B cell (primary cell): ENCODE results near the gene USP9X.
"Not testable (repeated sequence)": the region's sequence is repeated elsewhere in the genome, so short reads cannot be mapped to it uniquely, and the experiment has no call there.

Experiments used
- EZH2 ChIP-seq: IDR thresholded peaks from 2 replicates; pipeline ENCODE4 v1.6.1; 2012; ENCODE audit warnings: borderline replicate concordance, low read depth, mild to moderate bottlenecking, moderate library complexity, low read length; ENCODE audit not compliant: insufficient read depth, poor library complexity, severe bottlenecking
- TF ChIP-seq, protein P1 (sequence below): fragments of 200-600 bp; IDR thresholded peaks from one replicate; pipeline ENCODE4 v1.8.0; 2022; ENCODE audit warnings: antibody characterized with exemption, mild to moderate bottlenecking

DNA sequence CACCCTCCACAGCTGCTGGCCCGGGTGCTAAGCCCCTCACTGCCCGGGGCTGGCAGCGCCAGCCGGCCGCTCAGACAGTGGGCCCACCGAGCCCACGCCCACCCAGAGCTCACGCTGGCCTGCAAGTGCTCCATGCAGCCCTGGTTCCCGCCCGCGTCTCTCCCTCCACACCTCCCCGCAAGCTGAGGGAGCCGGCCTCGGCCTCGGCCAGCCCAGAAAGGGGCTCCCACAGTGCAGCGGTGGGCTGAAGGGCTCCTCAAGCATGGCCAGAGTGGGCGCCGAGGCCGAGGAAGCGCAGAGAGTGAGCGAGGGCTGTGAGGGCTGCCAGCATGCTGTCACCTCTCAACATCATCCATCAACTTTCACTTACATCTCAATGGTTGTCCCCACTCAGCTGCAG is 200.7 kb downstream of the USP9X start:
- TF ChIP-seq, protein P1, sequence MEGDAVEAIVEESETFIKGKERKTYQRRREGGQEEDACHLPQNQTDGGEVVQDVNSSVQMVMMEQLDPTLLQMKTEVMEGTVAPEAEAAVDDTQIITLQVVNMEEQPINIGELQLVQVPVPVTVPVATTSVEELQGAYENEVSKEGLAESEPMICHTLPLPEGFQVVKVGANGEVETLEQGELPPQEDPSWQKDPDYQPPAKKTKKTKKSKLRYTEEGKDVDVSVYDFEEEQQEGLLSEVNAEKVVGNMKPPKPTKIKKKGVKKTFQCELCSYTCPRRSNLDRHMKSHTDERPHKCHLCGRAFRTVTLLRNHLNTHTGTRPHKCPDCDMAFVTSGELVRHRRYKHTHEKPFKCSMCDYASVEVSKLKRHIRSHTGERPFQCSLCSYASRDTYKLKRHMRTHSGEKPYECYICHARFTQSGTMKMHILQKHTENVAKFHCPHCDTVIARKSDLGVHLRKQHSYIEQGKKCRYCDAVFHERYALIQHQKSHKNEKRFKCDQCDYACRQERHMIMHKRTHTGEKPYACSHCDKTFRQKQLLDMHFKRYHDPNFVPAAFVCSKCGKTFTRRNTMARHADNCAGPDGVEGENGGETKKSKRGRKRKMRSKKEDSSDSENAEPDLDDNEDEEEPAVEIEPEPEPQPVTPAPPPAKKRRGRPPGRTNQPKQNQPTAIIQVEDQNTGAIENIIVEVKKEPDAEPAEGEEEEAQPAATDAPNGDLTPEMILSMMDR, result not testable (repeated sequence)
- TF ChIP-seq EZH2, result not testable (repeated sequence)
